HepG2 (cell line): ENCODE results near the gene USH2A. TPM values are rescaled to one million over a fixed set of nuclear protein-coding genes. Genes with fewer than 3 reads are reported as not detected.

Source experiments
- ATAC-seq: fragments of 200-7000 bp; cut with Tn5 transposase; 3 replicates; pipeline ENCODE4 v1.9.1; 2020; ENCODE audit warnings: mild to moderate bottlenecking, moderate library complexity
- Bru-seq: library from RNA; stranded (reverse); fragments of 400-500 nt; gene quantifications from one replicate; lab custom pipeline; 2021; lab: Mats Ljungman, UMichigan
- BruChase-seq, 2 experiments: library from RNA; stranded (reverse); fragments of 400-500 nt; gene quantifications; one replicate each; lab custom pipeline; 2021; lab: Mats Ljungman, UMichigan
- BruUV-seq: library from RNA; stranded (reverse); fragments of 400-500 nt; replicated peaks from 2 replicates; lab custom pipeline; 2021; lab: Mats Ljungman, UMichigan
- CTCF ChIA-PET: fragments of 300-600 bp; formaldehyde crosslinking; extraction: SDS; loops from one replicate; lab custom pipeline; 2021; ENCODE audit warnings: low total read pairs, inconsistent platforms, low intra/inter-chr PET ratio; lab: Yijun Ruan, JAX
- POLR2A ChIA-PET: fragments of 350-600 bp; sonication (Branson Sonifier 250); formaldehyde crosslinking; loops from one replicate; lab custom pipeline; 2020; ENCODE audit warnings: antibody characterized with exemption, inconsistent platforms; lab: Yijun Ruan, JAX
- DNase-seq: peaks from one replicate; pipeline ENCODE4 v3.0.0-alpha.2; 2015; ENCODE audit warnings: low spot score
- FAIRE-seq: peaks from 3 replicates; lab custom pipeline; 2011; peaks lifted over from hg19 to GRCh38; lab: Jason Lieb, UNC
- H2AFZ ChIP-seq: one replicate; pipeline ENCODE4 v1.6.1; 2011; ENCODE audit warnings: low read length, inconsistent platforms
- H3K27ac ChIP-seq: fragments of 300-600 bp; 3 replicates; pipeline ENCODE4 v1.8.0; 2011; ENCODE audit warnings: mixed run types, mild to moderate bottlenecking, mixed read lengths, low read length, inconsistent platforms; ENCODE audit not compliant: insufficient read depth; ENCODE audit errors: extremely low read length
- H3K27me3 ChIP-seq, 2 experiments: fragments of 200-600 bp in 1 of 2; 2 replicates in 1 of 2; 3 replicates in 1 of 2; pipeline versions ENCODE4 v1.6.0 to v1.8.0; 2011; ENCODE audit warnings: low read length in 2 of 2, mild to moderate bottlenecking in 2 of 2, moderate library complexity in 2 of 2, inconsistent platforms in 1 of 2; ENCODE audit not compliant: insufficient read depth in 2 of 2, control insufficient read depth in 1 of 2
- H3K36me3 ChIP-seq, 2 experiments: fragments of 200-600 bp in 1 of 2; replicated peaks in 1 of 2; 2 replicates in 1 of 2; 3 replicates in 1 of 2; pipeline versions ENCODE4 v1.5.1 to v1.8.0; 2011; ENCODE audit warnings: low read length in 2 of 2, inconsistent platforms in 1 of 2; ENCODE audit not compliant: insufficient read depth in 2 of 2, control insufficient read depth in 1 of 2
- H3K4me1 ChIP-seq: 2 replicates; pipeline ENCODE4 v1.5.1; 2012; ENCODE audit warnings: low read length, inconsistent platforms; ENCODE audit not compliant: insufficient read depth
- H3K4me2 ChIP-seq: 2 replicates; pipeline ENCODE4 v1.6.0; 2011; ENCODE audit warnings: low read depth, low read length, inconsistent platforms
- H3K4me3 ChIP-seq, 3 experiments: fragments of 200-600 bp in 1 of 3; sonication (generic), shearing (Covaris generic) in 1 of 3; replicated peaks in 1 of 3; 2 replicates each; pipeline ENCODE4 v1.5.1; 2011 to 2016; ENCODE audit warnings: low read length in 3 of 3, inconsistent platforms in 2 of 3, low read depth in 2 of 3, mild to moderate bottlenecking in 2 of 3, control low read depth in 1 of 3, mixed read lengths in 1 of 3; ENCODE audit not compliant: insufficient read depth in 1 of 3
- H3K79me2 ChIP-seq: one replicate; pipeline ENCODE4 v1.6.1; 2011; ENCODE audit warnings: low read length, inconsistent platforms; ENCODE audit not compliant: insufficient read depth
- H3K9ac ChIP-seq: 2 replicates; pipeline ENCODE4 v1.6.0; 2011; ENCODE audit warnings: mild to moderate bottlenecking, low read depth, low read length, inconsistent platforms; ENCODE audit not compliant: insufficient read depth
- H3K9me3 ChIP-seq: 2 replicates; pipeline ENCODE4 v1.5.1; 2012; ENCODE audit warnings: mild to moderate bottlenecking, low read length
- H4K20me1 ChIP-seq: 2 replicates; pipeline ENCODE4 v1.6.0; 2011; ENCODE audit warnings: inconsistent platforms, mild to moderate bottlenecking, low read length, moderate library complexity; ENCODE audit not compliant: insufficient read depth
- FOXK2 ChIP-seq: fragments of 450-650 bp; IDR thresholded peaks from 2 replicates; pipeline ENCODE4 v1.6.1; 2016
- GABPA ChIP-seq, 2 experiments: IDR thresholded peaks; 2 replicates each; pipeline ENCODE4 v1.6.1; 2011 to 2016; ENCODE audit warnings: low read depth in 2 of 2, low read length in 1 of 2, missing biosample characterization in 1 of 2, missing genetic modification characterization in 1 of 2
- HNF4G ChIP-seq, 2 experiments: sonication (generic) in 1 of 2; formaldehyde crosslinking in 1 of 2; IDR thresholded peaks; 2 replicates each; pipeline versions ENCODE4 v1.4.0 to v1.6.1; 2011 to 2020; ENCODE audit warnings: borderline replicate concordance in 2 of 2, low read depth in 2 of 2, mild to moderate bottlenecking in 2 of 2, low read length in 1 of 2, missing genetic modification reagents in 1 of 2, moderate library complexity in 1 of 2
- NR2C2 ChIP-seq: sonication (generic); formaldehyde crosslinking; IDR thresholded peaks from 2 replicates; pipeline ENCODE4 v1.4.0; 2020; ENCODE audit warnings: missing genetic modification reagents, mild to moderate bottlenecking, moderate library complexity, borderline replicate concordance
- U2AF2 ChIP-seq: fragments of 200-400 bp; formaldehyde crosslinking; IDR thresholded peaks from 2 replicates; pipeline ENCODE4 v1.6.1; 2017; ENCODE audit warnings: low read depth, mild to moderate bottlenecking, low read length
- ZNF563 ChIP-seq: sonication (generic); formaldehyde crosslinking; IDR thresholded peaks from 2 replicates; pipeline ENCODE4 v1.8.0; 2022; ENCODE audit warnings: mild to moderate bottlenecking, moderate library complexity, missing genetic modification reagents
- WGBS: methylation state at CpG from one replicate; pipeline ENCODE4 v1.1.6; 2017; ENCODE audit warnings: low lambda C conversion rate; 5-methylcytosine and 5-hydroxymethylcytosine counted together
- in situ Hi-C: cut with HindIII; loops from 2 replicates; pipeline ENCODE4 v1.10.0; 2017; ENCODE audit warnings: low pct_unique_long_range_greater_than_20kb; ENCODE audit not compliant: extremely low pct_ligation_motif_present
- intact Hi-C: fragments of 100-400 bp; cut with micrococcal nuclease; formaldehyde crosslinking; loops from one replicate; pipeline ENCODE4 v1.10.0; 2022; ENCODE audit not compliant: unreplicated experiment
- long read RNA-seq, 2 experiments: library from RNA in 1 of 2; library from polyadenylated mRNA in 1 of 2; stranded (forward) in 1 of 2; unstranded in 1 of 2; transcript quantifications; one replicate each; pipeline ENCODE4 v2.0.0, GENCODE V29; 2019 to 2022
- polyA minus RNA-seq, 3 experiments: library from RNA; depleted of rRNA, polyadenylated mRNA; stranded (reverse); fragments of >200 nt; gene quantifications; 2 replicates each; pipeline ENCODE4 v1.2.3, GENCODE V29; 2011; ENCODE audit warnings: low replicate concordance in 1 of 3
- polyA plus RNA-seq, 8 experiments: library from polyadenylated mRNA; depleted of rRNA in 3 of 8; stranded (reverse) in 7 of 8; unstranded in 1 of 8; fragments of >200 nt; fragmentation: Illumina TruSeq in 4 of 8; extraction: Trizol in 4 of 8; gene quantifications; 2 replicates each; pipeline versions ENCODE4 v1.2.1 to v1.2.3, GENCODE V29; 2011 to 2016; ENCODE audit warnings: low read depth in 4 of 8, missing spikeins in 1 of 8, mixed read lengths in 1 of 8; ENCODE audit not compliant: insufficient read depth in 1 of 8
- total RNA-seq, 5 experiments: library from RNA; depleted of rRNA; stranded (reverse); fragments of >200 nt; fragmentation: Illumina TruSeq; extraction: Trizol; gene quantifications; 2 replicates each; pipeline ENCODE4 v1.2.3, GENCODE V29; 2016; ENCODE audit warnings: low read depth in 1 of 5
- TF ChIP-seq, protein P1 (sequence below): sonication (generic); formaldehyde crosslinking; IDR thresholded peaks from 2 replicates; pipeline ENCODE4 v1.8.1; 2023; ENCODE audit warnings: missing genetic modification reagents, mild to moderate bottlenecking, borderline replicate concordance

USH2A gene, protein sequence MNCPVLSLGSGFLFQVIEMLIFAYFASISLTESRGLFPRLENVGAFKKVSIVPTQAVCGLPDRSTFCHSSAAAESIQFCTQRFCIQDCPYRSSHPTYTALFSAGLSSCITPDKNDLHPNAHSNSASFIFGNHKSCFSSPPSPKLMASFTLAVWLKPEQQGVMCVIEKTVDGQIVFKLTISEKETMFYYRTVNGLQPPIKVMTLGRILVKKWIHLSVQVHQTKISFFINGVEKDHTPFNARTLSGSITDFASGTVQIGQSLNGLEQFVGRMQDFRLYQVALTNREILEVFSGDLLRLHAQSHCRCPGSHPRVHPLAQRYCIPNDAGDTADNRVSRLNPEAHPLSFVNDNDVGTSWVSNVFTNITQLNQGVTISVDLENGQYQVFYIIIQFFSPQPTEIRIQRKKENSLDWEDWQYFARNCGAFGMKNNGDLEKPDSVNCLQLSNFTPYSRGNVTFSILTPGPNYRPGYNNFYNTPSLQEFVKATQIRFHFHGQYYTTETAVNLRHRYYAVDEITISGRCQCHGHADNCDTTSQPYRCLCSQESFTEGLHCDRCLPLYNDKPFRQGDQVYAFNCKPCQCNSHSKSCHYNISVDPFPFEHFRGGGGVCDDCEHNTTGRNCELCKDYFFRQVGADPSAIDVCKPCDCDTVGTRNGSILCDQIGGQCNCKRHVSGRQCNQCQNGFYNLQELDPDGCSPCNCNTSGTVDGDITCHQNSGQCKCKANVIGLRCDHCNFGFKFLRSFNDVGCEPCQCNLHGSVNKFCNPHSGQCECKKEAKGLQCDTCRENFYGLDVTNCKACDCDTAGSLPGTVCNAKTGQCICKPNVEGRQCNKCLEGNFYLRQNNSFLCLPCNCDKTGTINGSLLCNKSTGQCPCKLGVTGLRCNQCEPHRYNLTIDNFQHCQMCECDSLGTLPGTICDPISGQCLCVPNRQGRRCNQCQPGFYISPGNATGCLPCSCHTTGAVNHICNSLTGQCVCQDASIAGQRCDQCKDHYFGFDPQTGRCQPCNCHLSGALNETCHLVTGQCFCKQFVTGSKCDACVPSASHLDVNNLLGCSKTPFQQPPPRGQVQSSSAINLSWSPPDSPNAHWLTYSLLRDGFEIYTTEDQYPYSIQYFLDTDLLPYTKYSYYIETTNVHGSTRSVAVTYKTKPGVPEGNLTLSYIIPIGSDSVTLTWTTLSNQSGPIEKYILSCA (N-terminal part only)
- total RNA-seq (2016; rRNA removed; fragmentation: Illumina TruSeq; extraction: Trizol) (0.01 and 0.02 TPM in 2 replicates), polyA plus RNA-seq (2011; rRNA removed) (under 0.01 TPM in 1 of 2 replicates, not detected in the other), polyA minus RNA-seq (2011; rRNA and poly(A)+ RNA removed; ENCODE audit: low replicate concordance) (0.02 TPM in 1 of 2 replicates, not detected in the other), Bru-seq, nascent RNA (percentile 1 among the genes with signal in this experiment), BruChase-seq, experiment 1, labeled RNA remaining after a 6-hour chase (percentile 0 among the genes with signal in this experiment), BruChase-seq, experiment 2, labeled RNA remaining after a 2-hour chase (percentile 0 among the genes with signal in this experiment)
- total RNA-seq (2016; cell fraction: cytosol; rRNA removed; fragmentation: Illumina TruSeq; extraction: Trizol; ENCODE audit: low read depth) = not detected in 2 replicates
- under 0.01 and 0.01 TPM in 2 replicates for total RNA-seq (2016; cell fraction: insoluble cytoplasmic fraction; rRNA removed; fragmentation: Illumina TruSeq; extraction: Trizol)
- under 0.01 TPM in 1 of 2 replicates, not detected in the other for total RNA-seq (2016; cell fraction: membrane; rRNA removed; fragmentation: Illumina TruSeq; extraction: Trizol)
- 0.03 TPM in 1 of 2 replicates, not detected in the other for total RNA-seq (2016; cell fraction: nucleus; rRNA removed; fragmentation: Illumina TruSeq; extraction: Trizol)
- not detected in 2 replicates for polyA plus RNA-seq (2011; cell fraction: cytosol; rRNA removed)
- not detected in 2 replicates for polyA plus RNA-seq (2011; cell fraction: nucleus; rRNA removed)
- polyA plus RNA-seq (2012) = 0.01 TPM in 2 replicates
- polyA plus RNA-seq (2016; cell fraction: cytosol; fragmentation: Illumina TruSeq; extraction: Trizol; ENCODE audit: low read depth) = not detected in 2 replicates
- 0.02 TPM in 2 replicates for polyA plus RNA-seq (2016; cell fraction: insoluble cytoplasmic fraction; fragmentation: Illumina TruSeq; extraction: Trizol; ENCODE audit: low read depth)
- polyA plus RNA-seq (2016; cell fraction: membrane; fragmentation: Illumina TruSeq; extraction: Trizol; ENCODE audit: low read depth) = not detected in 2 replicates
- polyA plus RNA-seq (2016; cell fraction: nucleus; fragmentation: Illumina TruSeq; extraction: Trizol; ENCODE audit: insufficient read depth, low read depth) = not detected in 2 replicates
- polyA minus RNA-seq (2011; cell fraction: cytosol; rRNA and poly(A)+ RNA removed) = not detected in 2 replicates
- under 0.01 TPM in 2 replicates for polyA minus RNA-seq (2011; cell fraction: nucleus; rRNA and poly(A)+ RNA removed)
- long read RNA-seq, experiment 1 = 0 reads
- long read RNA-seq, experiment 2 = 0 reads

DNA sequence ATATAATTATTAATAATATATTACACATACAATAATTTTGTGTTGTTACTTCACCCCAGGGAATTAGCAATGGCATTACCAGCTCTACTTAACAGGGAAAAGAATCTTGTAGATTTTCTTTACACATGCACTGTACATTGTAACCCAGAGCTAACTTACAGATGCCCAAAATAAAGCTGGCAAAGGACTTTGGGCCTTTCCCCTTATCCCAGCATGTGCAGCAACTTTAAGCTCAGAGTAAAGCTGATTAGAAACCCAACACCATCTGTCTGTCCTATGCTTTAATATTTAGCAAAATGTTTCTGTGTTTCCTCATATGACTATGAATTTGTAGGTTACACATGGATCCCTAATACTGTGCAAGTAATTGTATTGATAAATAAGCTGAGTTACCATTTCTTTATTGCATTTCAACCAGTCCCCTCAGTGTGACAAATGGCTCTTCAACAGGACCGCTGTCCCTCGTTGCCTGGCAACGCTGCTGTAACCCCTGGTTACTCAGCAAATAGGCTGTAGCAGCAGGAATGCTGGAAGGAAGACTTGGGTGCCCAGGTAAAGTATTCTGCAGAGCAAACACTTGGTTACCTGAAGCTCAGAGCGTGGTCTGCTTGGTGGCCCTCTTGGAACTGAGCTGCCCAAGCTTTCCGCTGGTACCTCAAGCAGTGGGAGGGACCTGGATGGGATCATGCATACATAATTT, at the start of gene USH2A:
Gene USH2A, minus strand, starts transcription at position 628 of the 700 bp plus-strand sequence. CDS start 1,112 bp downstream, outside the sequence.
- Histone ChIP-seq H3K4me1 (no peaks in the 10 kb centered on the region), H3K36me3 (no peaks in the 10 kb centered on the region), H3K4me3 (no peak within 1 kb of the TSS), H3K27ac (no peak within 1 kb of the TSS), H4K20me1 (no peaks in the 10 kb centered on the region), H3K4me2 (no peak within 1 kb of the TSS), H3K27me3 (no peaks in the 10 kb centered on the region), H3K79me2 (no peaks in the 10 kb centered on the region), H2AFZ (no peak within 1 kb of the TSS), H3K9me3 (no peaks in the 10 kb centered on the region), H3K9ac (no peak within 1 kb of the TSS)
- POLR2A ChIA-PET = no interaction called here
- TF ChIP-seq U2AF2 (no peak), FOXK2 (no peak), GABPA (IDR thresholded peaks at IDR 0.05; ENCODE audit: low read depth, low read length) (no peak), GABPA (CRISPR knock-in tag; IDR thresholded peaks at IDR 0.05; ENCODE audit: low read depth) (no peak), HNF4G (IDR thresholded peaks at IDR 0.05; ENCODE audit: borderline replicate concordance, low read depth, low read length) (no peak), HNF4G (CRISPR knock-in tag; IDR thresholded peaks at IDR 0.05; ENCODE audit: borderline replicate concordance, low read depth) (no peak), NR2C2 (CRISPR knock-in tag) (no peak), ZNF563 (CRISPR knock-in tag) (no peak)
- TF ChIP-seq, protein P1, sequence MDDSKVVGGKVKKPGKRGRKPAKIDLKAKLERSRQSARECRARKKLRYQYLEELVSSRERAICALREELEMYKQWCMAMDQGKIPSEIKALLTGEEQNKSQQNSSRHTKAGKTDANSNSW (CRISPR knock-in tag) = no peak
- in situ Hi-C loops (no loop called here), intact Hi-C loops (no loop called here)
- DNase-seq (no peak), ATAC-seq (no peak), FAIRE-seq (no peak)
- CTCF ChIA-PET = no interaction called here
- 14% methylated on average over 5 of the region's 5 CpGs for WGBS
- BruUV-seq = no TSS peak
